AG04450 (cell line): Measurements from ENCODE around the gene ELK4. TPM values are rescaled to one million over a fixed set of nuclear protein-coding genes. Genes with fewer than 3 reads are reported as not detected.

Source experiments
- CTCF ChIA-PET: fragments of 300-600, 350-600 bp; formaldehyde crosslinking; extraction: SDS; loops from one replicate; lab custom pipeline; 2022; ENCODE audit warnings: antibody characterized with exemption, inconsistent platforms; lab: Charles Lee
- POLR2A ChIA-PET: fragments of 350-600 bp; formaldehyde crosslinking; extraction: SDS; loops from one replicate; lab custom pipeline; 2021; ENCODE audit warnings: antibody characterized with exemption, inconsistent platforms; lab: Yijun Ruan, JAX
- DNase-seq: peaks from one replicate; pipeline ENCODE4 v3.0.0-alpha.2; 2011; ENCODE audit warnings: low read depth, low spot score
- H3K27ac ChIP-seq: one replicate; pipeline ENCODE4 v1.5.1; 2012; ENCODE audit warnings: low read depth, low read length, control low read depth
- H3K27me3 ChIP-seq: one replicate; pipeline ENCODE4 v1.6.0; 2012; ENCODE audit warnings: low read length; ENCODE audit not compliant: control insufficient read depth, insufficient read depth
- H3K4me3 ChIP-seq: 2 replicates; pipeline ENCODE4 v1.5.1; 2011; ENCODE audit warnings: mild to moderate bottlenecking, low read depth, low read length, control low read depth
- H3K9me3 ChIP-seq: 2 replicates; pipeline ENCODE4 v1.5.1; 2012; ENCODE audit warnings: low read length; ENCODE audit not compliant: control insufficient read depth, insufficient read depth
- polyA plus RNA-seq: library from polyadenylated mRNA; depleted of rRNA; stranded (reverse); fragments of >200 nt; gene quantifications from 2 replicates; pipeline ENCODE4 v1.2.3, GENCODE V29; 2011
- TF ChIP-seq, protein P1 (sequence below): IDR thresholded peaks from 2 replicates; pipeline ENCODE4 v1.5.1; 2011; ENCODE audit warnings: low read depth, low read length, control low read depth, inconsistent platforms

Gene ELK4
- polyA plus RNA-seq, 1 experiment: 8.6 TPM

DNA sequence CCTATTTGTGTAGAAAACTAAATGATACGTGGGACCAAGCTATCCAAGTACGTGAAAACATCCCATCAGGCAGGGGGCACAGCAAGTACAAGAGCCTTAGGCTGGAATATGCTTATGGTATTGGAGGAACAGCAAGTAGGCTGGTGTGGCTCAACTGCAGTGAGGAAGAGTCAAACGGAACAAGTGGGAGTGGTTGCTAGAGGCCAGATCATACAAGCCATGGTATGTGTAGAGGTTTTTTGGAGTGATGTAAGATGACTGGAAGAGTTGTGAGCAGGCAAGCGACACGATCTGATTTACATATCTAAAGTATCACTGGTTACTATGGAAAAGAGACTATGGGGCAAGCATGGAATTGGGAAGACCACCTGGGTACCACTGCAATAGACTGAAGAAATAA is 27.8 kb downstream of the ELK4 start:
- Histone ChIP-seq H3K27me3 (no peaks in the 10 kb centered on the region), H3K4me3 (no peak overlapping the region), H3K9me3 (no peaks in the 10 kb centered on the region), H3K27ac (no peak overlapping the region)
- ChIA-PET POLR2A (no interaction called here), CTCF (interaction anchor here (0.6 kb wide), 1 partner anchor 13 kb away, joined by 6 read pairs; no protein-coding TSS in a partner anchor)
- TF ChIP-seq, protein P1, sequence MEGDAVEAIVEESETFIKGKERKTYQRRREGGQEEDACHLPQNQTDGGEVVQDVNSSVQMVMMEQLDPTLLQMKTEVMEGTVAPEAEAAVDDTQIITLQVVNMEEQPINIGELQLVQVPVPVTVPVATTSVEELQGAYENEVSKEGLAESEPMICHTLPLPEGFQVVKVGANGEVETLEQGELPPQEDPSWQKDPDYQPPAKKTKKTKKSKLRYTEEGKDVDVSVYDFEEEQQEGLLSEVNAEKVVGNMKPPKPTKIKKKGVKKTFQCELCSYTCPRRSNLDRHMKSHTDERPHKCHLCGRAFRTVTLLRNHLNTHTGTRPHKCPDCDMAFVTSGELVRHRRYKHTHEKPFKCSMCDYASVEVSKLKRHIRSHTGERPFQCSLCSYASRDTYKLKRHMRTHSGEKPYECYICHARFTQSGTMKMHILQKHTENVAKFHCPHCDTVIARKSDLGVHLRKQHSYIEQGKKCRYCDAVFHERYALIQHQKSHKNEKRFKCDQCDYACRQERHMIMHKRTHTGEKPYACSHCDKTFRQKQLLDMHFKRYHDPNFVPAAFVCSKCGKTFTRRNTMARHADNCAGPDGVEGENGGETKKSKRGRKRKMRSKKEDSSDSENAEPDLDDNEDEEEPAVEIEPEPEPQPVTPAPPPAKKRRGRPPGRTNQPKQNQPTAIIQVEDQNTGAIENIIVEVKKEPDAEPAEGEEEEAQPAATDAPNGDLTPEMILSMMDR: no peak
- no peak for DNase-seq

DNA sequence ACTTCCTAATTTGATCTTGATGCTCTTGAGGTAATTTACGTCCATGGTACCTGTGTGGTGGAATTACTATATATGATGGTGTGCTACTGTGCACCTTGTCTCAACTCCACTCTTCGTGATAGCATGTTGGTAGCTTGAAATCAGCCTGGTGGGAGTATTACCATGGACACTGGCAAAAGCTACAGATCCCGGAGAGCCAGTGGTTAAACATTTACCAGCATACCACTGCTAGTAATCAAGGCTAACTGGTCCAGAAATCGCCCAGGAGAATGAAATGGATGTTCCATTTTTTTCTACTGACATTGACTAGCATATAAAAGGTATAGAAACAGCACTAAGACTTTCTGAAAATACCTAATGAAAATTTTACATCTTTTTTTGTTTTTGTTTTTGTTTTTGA is 30.6 kb downstream of the ELK4 start:
- no peak for DNase-seq
- POLR2A ChIA-PET: interaction anchor here (1.1 kb wide), 1 partner anchor 31 kb away, joined by 4 read pairs; the partner anchor contains the start of gene ELK4
- H3K27ac ChIP-seq: no peak overlapping the region
- no peaks in the 10 kb centered on the region for H3K27me3 ChIP-seq
- CTCF ChIA-PET: interaction anchor here (1.0 to 5.5 kb wide), 12 partner anchors 8 to 376 kb away, joined by 3 to 60 read pairs (median 4); partner anchors contain the start of gene ELK4
- TF ChIP-seq, protein P1: no peak
- no peaks in the 10 kb centered on the region for H3K9me3 ChIP-seq
- H3K4me3 ChIP-seq: no peak overlapping the region

DNA sequence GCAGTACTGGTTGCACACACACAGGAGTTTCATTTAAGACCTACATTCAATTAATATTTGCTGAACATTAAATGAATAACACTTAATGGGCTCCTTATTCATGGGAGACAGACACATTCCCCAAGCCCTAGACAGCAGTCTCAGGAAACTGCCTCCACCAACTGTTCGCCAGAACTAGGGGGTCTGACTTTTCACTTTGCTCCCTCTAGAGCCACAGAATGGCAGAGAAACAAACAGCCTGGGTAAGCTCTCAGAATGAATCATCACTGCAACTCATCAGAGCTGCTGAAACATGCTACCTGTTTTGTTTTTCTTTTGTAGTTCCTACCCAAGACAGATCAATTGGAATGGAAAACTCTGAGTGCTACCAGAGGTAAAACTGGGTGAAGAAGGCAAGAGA is 31.7 kb downstream of the ELK4 start:
- ChIA-PET CTCF (interaction anchor here (1.0 to 5.5 kb wide), 12 partner anchors 9 to 377 kb away, joined by 3 to 60 read pairs (median 4); partner anchors contain the start of gene ELK4), POLR2A (interaction anchor here (1.1 to 2.1 kb wide), 2 partner anchors 31 to 32 kb away, joined by 4 to 6 read pairs; partner anchors contain the start of gene ELK4)
- TF ChIP-seq, protein P1: peak; percentile 50
- H3K9me3 ChIP-seq: no peaks in the 10 kb centered on the region
- no peak overlapping the region for H3K4me3 ChIP-seq
- H3K27me3 ChIP-seq: no peaks in the 10 kb centered on the region
- DNase-seq: peak; percentile 38
- H3K27ac ChIP-seq: peak overlapping the region; percentile 93

DNA sequence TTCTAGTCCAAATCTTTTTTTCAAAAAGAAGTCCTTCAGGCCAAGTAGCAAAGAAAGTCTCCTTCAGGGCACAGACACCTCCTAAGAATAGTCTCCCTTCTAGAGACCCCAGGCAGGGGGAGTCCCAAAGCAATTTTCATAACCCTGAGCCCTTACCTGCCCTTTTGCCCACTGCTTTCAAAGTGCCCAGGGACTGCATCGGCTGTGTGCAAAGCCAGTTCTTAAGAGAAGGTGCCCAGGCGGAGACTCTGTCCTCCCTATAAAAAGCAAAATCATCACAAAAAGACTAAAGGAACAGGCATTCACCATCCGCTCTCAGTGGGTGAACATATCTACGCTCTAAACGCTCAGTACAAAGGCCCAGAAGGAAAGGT is 32.2 kb downstream of the ELK4 start:
- Histone ChIP-seq H3K4me3 (no peak overlapping the region; the same call in 1 of the 2 replicates), H3K27me3 (no peaks in the 10 kb centered on the region), H3K9me3 (no peaks in the 10 kb centered on the region), H3K27ac (peak overlapping the region; percentile 93)
- CTCF ChIA-PET: interaction anchor here (1.5 to 5.5 kb wide), 5 partner anchors 9 to 112 kb away, joined by 4 to 60 read pairs (median 9); partner anchors contain the start of gene ELK4
- TF ChIP-seq, protein P1: no peak
- POLR2A ChIA-PET: interaction anchor here (2.1 kb wide), 2 partner anchors 31 to 33 kb away, joined by 6 to 7 read pairs; partner anchors contain the start of gene ELK4
- no peak for DNase-seq
